GM06990 (cell line): ENCODE data around the gene CACNA1C.

Experiments
- DNase-seq: peaks from one replicate; pipeline ENCODE4 v3.0.0-alpha.2; 2011; ENCODE audit not compliant: insufficient read length; ENCODE audit errors: extremely low read depth
- H3K27me3 ChIP-seq: replicated peaks from 2 replicates; pipeline ENCODE4 v1.6.0; 2011; ENCODE audit warnings: low read length; ENCODE audit not compliant: control insufficient read depth, insufficient read depth
- H3K36me3 ChIP-seq: 2 replicates; pipeline ENCODE4 v1.5.1; 2011; ENCODE audit warnings: low read length; ENCODE audit not compliant: control insufficient read depth, insufficient read depth
- H3K4me3 ChIP-seq: replicated peaks from 2 replicates; pipeline ENCODE4 v1.5.1; 2011; ENCODE audit warnings: low read depth, mild to moderate bottlenecking, control low read depth, low read length
- TF ChIP-seq, protein P1 (sequence below): IDR thresholded peaks from 2 replicates; pipeline ENCODE4 v1.5.1; 2011; ENCODE audit warnings: low read length, control low read depth, mild to moderate bottlenecking, inconsistent platforms; ENCODE audit not compliant: insufficient read depth, poor library complexity, severe bottlenecking

The CACNA1C gene

DNA sequence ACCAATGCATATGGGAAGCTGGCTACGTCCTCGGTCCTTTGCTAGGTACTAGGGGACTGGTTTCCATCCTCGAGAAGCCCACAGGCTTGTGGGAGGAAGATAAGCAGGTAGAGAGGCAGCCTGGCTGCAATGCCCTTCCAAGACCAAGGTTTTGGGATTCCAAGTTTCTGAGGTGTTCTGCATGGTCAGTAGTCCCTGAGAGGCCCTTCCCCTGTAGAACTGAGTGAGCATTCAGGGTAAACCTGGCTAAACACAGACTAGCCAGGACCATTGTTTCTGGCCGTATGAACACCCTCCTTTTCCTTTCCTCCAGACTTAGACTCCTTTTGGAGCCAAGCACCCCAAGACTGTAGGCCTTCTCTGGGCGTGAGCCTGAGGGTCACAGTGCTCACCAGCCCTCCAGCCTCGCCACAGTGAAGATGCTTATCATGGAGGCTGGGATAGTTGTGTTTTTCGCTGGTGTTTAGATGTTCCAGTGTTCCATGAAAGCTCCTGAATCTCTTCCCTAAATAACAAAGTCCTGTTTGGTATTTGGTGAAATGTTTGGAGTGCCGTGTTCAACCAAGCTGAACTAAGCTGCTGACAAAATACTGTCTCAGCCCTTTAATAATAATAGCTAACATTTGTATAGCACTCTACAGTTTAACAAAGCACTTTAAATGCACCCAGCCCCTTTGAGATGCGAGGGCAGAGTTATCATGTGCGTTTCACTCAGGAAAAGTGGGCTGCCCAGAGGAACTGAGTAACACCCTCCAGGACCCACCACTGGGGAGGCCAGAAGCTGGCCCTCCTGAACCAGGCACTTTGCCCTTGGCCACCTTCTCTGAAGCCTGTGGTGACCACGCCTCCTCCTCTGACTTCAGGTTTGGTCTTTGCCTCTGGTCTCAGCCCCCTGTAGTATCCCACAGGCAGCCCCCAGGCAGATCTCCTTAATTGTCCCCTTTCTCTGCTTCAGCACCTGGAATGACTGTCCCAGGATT is 284.5 kb downstream of the CACNA1C start:
- H3K27me3 ChIP-seq, result no peaks in the 10 kb centered on the region; the same call in 1 of the 2 replicates
- TF ChIP-seq, protein P1, sequence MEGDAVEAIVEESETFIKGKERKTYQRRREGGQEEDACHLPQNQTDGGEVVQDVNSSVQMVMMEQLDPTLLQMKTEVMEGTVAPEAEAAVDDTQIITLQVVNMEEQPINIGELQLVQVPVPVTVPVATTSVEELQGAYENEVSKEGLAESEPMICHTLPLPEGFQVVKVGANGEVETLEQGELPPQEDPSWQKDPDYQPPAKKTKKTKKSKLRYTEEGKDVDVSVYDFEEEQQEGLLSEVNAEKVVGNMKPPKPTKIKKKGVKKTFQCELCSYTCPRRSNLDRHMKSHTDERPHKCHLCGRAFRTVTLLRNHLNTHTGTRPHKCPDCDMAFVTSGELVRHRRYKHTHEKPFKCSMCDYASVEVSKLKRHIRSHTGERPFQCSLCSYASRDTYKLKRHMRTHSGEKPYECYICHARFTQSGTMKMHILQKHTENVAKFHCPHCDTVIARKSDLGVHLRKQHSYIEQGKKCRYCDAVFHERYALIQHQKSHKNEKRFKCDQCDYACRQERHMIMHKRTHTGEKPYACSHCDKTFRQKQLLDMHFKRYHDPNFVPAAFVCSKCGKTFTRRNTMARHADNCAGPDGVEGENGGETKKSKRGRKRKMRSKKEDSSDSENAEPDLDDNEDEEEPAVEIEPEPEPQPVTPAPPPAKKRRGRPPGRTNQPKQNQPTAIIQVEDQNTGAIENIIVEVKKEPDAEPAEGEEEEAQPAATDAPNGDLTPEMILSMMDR, result no peak
- no peak for DNase-seq
- H3K4me3 ChIP-seq, result no peak overlapping the region
- no peaks in the 10 kb centered on the region for H3K36me3 ChIP-seq

DNA sequence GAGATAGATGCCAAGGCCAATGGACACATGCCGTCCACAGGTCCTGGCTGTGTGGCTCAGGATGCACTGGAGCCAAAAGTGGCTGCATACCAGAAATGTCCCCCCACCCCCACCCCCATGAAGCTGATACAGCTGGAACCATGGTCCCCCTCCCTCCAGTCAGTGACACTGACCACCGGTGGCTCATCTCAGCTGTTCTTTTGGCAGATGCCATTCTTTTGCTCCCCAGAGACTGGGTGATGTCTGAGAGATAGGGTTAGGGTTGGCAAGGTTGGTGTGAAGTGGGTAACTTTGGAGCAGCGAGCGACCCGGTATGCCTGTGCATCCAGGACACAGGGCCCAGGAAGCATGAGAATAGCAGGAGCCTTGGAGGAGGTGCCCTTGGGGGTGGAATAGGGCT is 285.6 kb downstream of the CACNA1C start:
- TF ChIP-seq, protein P1, result no peak
- no peaks in the 10 kb centered on the region; the same call in 1 of the 2 replicates for H3K27me3 ChIP-seq
- no peak for DNase-seq
- no peak overlapping the region for H3K4me3 ChIP-seq
- no peaks in the 10 kb centered on the region for H3K36me3 ChIP-seq

DNA sequence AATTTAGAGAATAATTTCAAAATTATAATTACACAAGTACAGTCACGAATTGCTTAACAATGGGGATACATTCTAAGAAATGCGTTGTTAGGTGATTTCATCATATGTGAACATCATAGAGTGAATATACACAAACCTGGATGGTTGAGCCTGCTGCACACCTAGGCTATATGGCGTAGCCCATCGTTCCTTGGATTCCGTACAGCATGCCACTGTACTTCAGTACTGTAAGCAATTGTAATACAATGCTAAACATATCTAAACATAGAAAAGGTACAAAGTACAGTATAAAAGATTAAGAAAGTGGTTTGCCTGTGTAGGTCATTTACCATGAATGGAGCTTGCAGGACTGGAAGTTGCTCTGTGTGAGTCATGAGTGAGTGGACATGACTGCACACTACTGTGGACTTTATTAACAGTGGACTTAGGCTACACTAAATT is 286.2 kb downstream of the CACNA1C start:
- Histone ChIP-seq H3K27me3 (no peaks in the 10 kb centered on the region; the same call in 1 of the 2 replicates), H3K4me3 (no peak overlapping the region), H3K36me3 (no peaks in the 10 kb centered on the region)
- TF ChIP-seq, protein P1, result no peak
- DNase-seq, result no peak

DNA sequence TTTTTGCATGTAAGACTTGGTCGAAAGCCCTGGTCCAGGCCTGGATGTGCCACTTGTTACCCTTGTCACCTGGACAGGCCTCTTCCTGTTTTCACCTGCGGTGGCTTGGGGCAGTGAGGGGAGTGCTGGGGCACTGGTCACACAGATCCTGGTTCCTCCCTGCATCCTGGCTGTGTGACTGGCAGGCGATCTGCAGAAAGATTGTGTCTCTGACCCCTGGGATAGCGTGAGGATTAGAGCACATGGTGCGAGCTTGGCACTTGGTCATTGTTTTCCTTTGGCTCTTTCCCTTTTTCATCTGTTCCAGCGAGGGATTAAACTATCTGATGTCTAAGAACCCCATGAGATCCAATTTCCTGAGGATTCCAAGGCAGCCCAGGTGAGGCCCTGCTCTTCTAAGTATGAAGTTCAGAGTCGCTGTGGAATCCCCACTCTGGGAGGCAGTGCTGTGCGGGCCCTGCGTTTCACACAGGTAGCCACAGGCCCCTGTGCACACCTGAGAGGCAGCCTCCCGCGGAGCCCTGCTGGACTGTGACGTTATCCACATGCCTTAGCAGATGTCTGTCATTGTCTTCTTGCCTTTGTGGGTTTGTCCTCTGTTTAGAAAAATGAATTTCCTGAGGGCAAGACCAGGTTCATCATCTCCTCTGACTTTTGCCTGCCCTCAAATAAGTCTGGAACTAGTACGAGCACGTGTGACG is 288.4 kb downstream of the CACNA1C start:
- H3K4me3 ChIP-seq, result no peak overlapping the region
- DNase-seq, result no peak
- H3K36me3 ChIP-seq, result no peaks in the 10 kb centered on the region
- TF ChIP-seq, protein P1, result no peak
- no peaks in the 10 kb centered on the region for H3K27me3 ChIP-seq

DNA sequence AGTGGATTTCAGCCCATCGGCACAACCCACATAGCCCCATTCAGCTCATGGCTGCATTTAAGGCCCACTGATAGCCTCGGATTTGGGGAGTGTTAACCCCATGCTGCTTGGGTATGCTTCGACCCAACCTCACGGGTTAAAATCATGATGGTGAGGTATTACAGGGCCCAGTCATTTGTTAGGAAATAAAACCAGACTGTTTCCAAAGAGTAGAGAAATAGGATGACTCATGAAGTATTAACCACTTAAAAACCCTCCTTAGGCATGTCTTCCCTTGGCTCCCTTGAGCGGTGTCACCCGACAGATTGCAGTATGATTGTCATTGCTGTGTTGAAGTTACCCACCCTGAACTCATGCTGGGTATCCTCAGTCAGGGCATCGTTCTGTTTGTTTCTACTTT is 289.1 kb downstream of the CACNA1C start:
- no peak for DNase-seq
- TF ChIP-seq, protein P1, result no peak
- Histone ChIP-seq H3K27me3 (no peaks in the 10 kb centered on the region), H3K36me3 (no peaks in the 10 kb centered on the region), H3K4me3 (no peak overlapping the region)
